Measurements from ENCODE around the gene MISP3.
"Not testable (repeated sequence)": the region's sequence is repeated elsewhere in the genome, so short reads cannot be mapped to it uniquely, and the experiment has no call there.

Gene MISP3

DNA sequence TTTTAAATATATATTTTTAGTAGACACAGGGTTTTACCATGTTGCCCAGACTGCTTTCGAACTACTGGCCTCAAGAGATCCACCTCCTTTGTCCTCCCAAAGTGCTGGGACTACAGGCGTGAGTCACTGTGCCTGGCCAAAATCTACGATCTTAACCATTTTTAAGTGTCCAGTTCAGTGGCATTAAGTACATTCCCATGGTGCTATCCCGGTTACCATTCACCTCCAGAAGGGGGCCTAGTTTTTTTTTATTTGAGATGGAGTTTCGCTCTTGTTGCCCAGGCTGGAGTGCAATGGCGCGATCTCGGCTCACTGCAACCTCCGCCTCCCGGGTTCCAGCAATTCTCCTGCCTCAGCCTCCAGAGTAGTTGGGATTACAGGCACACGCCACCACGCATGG, 37.4 kb upstream of the MISP3 start:
- H3K27me3 ChIP-seq (ENCODE audit: control insufficient read depth in 5 of 5, insufficient read depth in 4 of 5, low read length in 5 of 5); H3K27ac ChIP-seq (ENCODE audit: low read depth, low read length); H3K9me3 ChIP-seq (ENCODE audit: control insufficient read depth in 5 of 5, low read length in 5 of 5); H3K4me3 ChIP-seq (ENCODE audit: low read depth in 1 of 5, low read length in 5 of 5); H3K9ac ChIP-seq (ENCODE audit: low read length in 5 of 5); H3K36me3 ChIP-seq (ENCODE audit: control insufficient read depth in 5 of 5, insufficient read depth in 5 of 5, low read length in 5 of 5): not testable (repeated sequence)
- peaks cover 0 to 18% (median 14%) of the 10 kb centered on the region in 5 donors for H3K4me1 ChIP-seq (ENCODE audit: control insufficient read depth in 5 of 5, insufficient read depth in 5 of 5, low read length in 5 of 5)

DNA sequence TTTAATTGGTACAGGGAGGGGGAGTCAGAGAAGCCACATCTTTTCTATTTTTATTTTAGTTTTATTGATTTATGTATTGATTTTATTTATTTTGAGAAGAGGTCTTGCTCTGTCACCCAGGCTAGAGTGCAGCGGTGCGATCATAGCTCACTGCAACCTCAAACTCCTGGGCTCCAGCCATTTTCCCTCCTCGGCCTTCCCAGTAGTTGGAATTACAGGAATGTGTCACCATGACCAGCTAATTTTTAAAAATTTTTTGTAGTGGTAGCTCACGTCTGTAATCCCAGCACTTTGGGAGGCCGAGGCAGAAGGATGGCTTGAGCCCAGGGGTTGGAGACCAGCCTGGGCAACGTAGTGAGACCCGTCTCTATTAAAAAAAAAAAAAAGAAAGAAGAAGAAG, 36.9 kb upstream of the MISP3 start:
- Histone ChIP-seq H3K9ac (ENCODE audit: low read length in 5 of 5) (no peak overlapping the region), H3K27me3 (ENCODE audit: control insufficient read depth in 5 of 5, insufficient read depth in 4 of 5, low read length in 5 of 5) (peaks cover 0 to 7% (median 2%) of the 10 kb centered on the region in 5 donors), H3K27ac (ENCODE audit: low read depth, low read length) (no peak overlapping the region), H3K9me3 (ENCODE audit: control insufficient read depth in 5 of 5, low read length in 5 of 5) (no peaks in the 10 kb centered on the region), H3K4me1 (ENCODE audit: control insufficient read depth in 5 of 5, insufficient read depth in 5 of 5, low read length in 5 of 5) (peaks cover 0 to 18% (median 14%) of the 10 kb centered on the region in 5 donors), H3K36me3 (ENCODE audit: control insufficient read depth in 5 of 5, insufficient read depth in 5 of 5, low read length in 5 of 5) (peaks cover 0 to 5% (median 0%) of the 10 kb centered on the region in 5 donors), H3K4me3 (ENCODE audit: low read depth in 1 of 5, low read length in 5 of 5) (no peak overlapping the region)

DNA sequence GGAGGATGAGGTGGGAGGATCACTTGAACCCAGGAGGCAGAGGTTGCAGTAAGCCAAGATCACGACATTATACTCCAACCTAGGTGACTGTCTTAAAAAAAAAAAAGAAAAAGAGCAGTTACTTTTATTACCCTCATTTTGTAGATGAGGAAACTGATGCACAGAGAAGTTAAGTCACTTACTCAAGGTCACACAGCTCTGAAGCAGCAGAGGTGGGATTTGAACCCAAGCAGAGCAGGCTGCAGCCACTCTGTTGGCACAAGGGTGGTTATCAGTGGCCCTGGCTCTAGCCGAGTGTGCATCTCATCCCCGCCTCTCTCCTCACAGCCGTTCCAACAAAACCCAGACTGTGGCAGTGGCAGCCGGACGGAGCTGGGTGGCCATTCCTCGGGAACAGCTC, 33.4 kb upstream of the MISP3 start:
- no peaks in the 10 kb centered on the region for H3K9me3 ChIP-seq (ENCODE audit: control insufficient read depth in 5 of 5, low read length in 5 of 5)
- no peak overlapping the region for H3K9ac ChIP-seq (ENCODE audit: low read length in 5 of 5)
- H3K4me3 ChIP-seq (ENCODE audit: low read depth in 1 of 5, low read length in 5 of 5) = no peak overlapping the region
- H3K36me3 ChIP-seq (ENCODE audit: control insufficient read depth in 5 of 5, insufficient read depth in 5 of 5, low read length in 5 of 5) = peaks cover 0 to 5% (median 0%) of the 10 kb centered on the region in 5 donors
- peaks cover 0 to 16% (median 8%) of the 10 kb centered on the region in 5 donors for H3K4me1 ChIP-seq (ENCODE audit: control insufficient read depth in 5 of 5, insufficient read depth in 5 of 5, low read length in 5 of 5)
- H3K27me3 ChIP-seq (ENCODE audit: control insufficient read depth in 5 of 5, insufficient read depth in 4 of 5, low read length in 5 of 5) = no peaks in the 10 kb centered on the region
- H3K27ac ChIP-seq (ENCODE audit: low read depth, low read length) = no peak overlapping the region

DNA sequence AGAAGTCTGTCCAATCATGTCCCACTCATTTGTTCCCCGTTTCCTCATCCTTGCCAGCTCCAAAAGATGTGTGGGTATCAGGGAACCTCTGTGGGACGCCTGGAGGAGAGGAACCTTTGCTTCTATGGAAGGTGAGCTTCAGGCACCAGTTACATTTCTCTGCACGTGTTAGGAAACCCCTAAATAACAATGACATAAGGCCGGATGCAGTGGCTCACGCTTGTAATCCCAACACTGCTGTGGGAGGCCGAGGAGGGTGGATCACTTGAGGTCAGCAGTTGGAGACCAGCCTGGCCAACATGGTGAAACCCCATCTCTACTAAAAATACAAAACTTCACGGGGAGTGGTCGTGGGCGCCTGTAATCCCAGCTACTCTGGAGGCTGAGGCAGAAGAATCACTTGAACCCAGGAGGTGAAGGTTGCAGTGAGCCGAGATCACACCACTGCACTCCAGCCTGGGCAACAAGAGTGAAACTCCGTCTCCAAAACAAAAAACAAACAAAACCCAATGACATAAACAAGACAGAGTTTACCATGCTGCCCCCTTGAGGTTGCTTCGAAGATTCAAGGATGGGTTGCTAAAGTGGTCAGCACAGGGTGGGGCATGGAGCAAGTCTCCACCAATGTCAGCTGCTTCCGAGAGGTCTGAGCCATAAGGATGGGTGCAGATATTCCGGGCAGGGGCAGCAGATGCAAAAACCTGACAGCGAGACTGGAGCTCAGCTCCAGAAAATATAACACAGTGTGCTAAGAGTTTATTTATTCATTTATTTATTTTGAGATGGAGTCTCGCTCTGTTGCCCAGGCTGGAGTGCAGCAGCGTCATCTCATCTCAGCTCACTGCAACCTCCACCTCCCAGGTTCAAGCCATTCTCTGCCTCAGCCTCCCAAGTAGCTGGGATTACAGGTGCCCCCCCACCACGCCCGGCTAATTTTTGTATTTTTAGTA, 29.7 kb upstream of the MISP3 start:
- H3K4me1 ChIP-seq (ENCODE audit: control insufficient read depth in 5 of 5, insufficient read depth in 5 of 5, low read length in 5 of 5) = peaks cover 0 to 11% (median 8%) of the 10 kb centered on the region in 5 donors
- peaks cover 0 to 11% (median 4%) of the 10 kb centered on the region in 5 donors for H3K36me3 ChIP-seq (ENCODE audit: control insufficient read depth in 5 of 5, insufficient read depth in 5 of 5, low read length in 5 of 5)
- not testable (repeated sequence) for H3K9ac ChIP-seq (ENCODE audit: low read length in 5 of 5); H3K4me3 ChIP-seq (ENCODE audit: low read depth in 1 of 5, low read length in 5 of 5); H3K27me3 ChIP-seq (ENCODE audit: control insufficient read depth in 5 of 5, insufficient read depth in 4 of 5, low read length in 5 of 5); H3K27ac ChIP-seq (ENCODE audit: low read depth, low read length); H3K9me3 ChIP-seq (ENCODE audit: control insufficient read depth in 5 of 5, low read length in 5 of 5)

DNA sequence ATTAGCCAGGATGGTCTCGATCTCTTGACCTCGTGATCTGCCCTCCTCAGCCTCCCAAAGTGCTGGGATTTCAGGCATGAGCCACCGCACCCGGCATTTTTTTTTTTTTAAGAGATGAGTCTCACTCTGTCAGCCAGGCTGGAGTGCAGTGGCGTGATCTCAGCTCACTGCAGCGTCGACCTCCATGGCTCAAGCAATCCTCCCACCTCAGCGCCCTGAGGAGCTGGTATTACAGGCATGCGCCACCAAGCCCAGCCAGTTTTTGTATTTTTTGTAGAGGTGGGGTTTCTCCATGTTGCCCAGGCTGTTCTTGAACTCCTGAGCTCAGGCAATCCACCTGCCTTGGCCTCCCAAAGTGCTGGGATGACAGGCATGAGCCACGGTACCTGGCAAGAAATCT, 24.7 kb upstream of the MISP3 start:
- H3K4me3 ChIP-seq (ENCODE audit: low read depth in 1 of 5, low read length in 5 of 5); H3K9me3 ChIP-seq (ENCODE audit: control insufficient read depth in 5 of 5, low read length in 5 of 5); H3K4me1 ChIP-seq (ENCODE audit: control insufficient read depth in 5 of 5, insufficient read depth in 5 of 5, low read length in 5 of 5); H3K27ac ChIP-seq (ENCODE audit: low read depth, low read length); H3K9ac ChIP-seq (ENCODE audit: low read length in 5 of 5); H3K27me3 ChIP-seq (ENCODE audit: control insufficient read depth in 5 of 5, insufficient read depth in 4 of 5, low read length in 5 of 5): not testable (repeated sequence)
- H3K36me3 ChIP-seq (ENCODE audit: control insufficient read depth in 5 of 5, insufficient read depth in 5 of 5, low read length in 5 of 5) = peaks cover 0 to 19% (median 7%) of the 10 kb centered on the region in 5 donors

DNA sequence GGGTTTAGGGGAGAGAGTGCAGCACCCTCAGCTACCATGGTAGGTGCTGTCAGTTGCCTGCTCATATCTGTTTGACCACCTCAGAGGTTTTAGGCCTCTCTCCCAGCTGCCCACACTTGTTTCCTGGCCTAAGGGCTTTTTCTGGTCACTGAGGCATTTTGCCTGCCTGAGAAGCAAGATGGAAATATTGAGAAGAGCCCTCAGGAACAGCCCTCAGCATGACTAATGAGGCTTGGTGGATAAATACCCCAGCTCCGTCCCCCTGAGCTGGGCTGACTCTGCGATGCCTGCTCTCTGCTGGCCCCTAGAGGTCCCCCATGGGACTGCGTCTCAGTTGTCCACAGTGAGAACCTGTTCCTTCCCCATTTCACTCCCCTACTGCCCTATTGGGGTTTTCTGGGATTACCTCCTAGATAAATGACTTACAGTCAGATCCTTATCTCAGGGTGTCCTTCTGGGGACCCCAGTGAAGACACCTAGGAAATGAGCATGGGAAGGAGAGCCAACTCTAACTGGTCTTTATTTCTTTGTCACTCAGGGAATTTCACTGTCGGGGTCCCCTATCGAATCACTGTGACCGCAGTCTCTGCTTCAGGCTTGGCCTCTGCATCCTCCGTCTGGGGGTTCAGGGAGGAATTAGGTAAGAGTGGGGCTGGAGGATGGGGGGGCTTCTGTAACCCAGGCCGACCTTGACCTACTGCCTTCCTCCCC, 24.0 kb upstream of the MISP3 start:
- Histone ChIP-seq H3K9me3 (ENCODE audit: control insufficient read depth in 5 of 5, low read length in 5 of 5) (peaks cover 0 to 8% (median 5%) of the 10 kb centered on the region in 5 donors), H3K4me3 (ENCODE audit: low read depth in 1 of 5, low read length in 5 of 5) (no peak overlapping the region), H3K27me3 (ENCODE audit: control insufficient read depth in 5 of 5, insufficient read depth in 4 of 5, low read length in 5 of 5) (no peaks in the 10 kb centered on the region), H3K9ac (ENCODE audit: low read length in 5 of 5) (no peak overlapping the region), H3K4me1 (ENCODE audit: control insufficient read depth in 5 of 5, insufficient read depth in 5 of 5, low read length in 5 of 5) (no peaks in the 10 kb centered on the region), H3K36me3 (ENCODE audit: control insufficient read depth in 5 of 5, insufficient read depth in 5 of 5, low read length in 5 of 5) (peaks cover 0 to 19% (median 7%) of the 10 kb centered on the region in 5 donors), H3K27ac (ENCODE audit: low read depth, low read length) (no peak overlapping the region)

DNA sequence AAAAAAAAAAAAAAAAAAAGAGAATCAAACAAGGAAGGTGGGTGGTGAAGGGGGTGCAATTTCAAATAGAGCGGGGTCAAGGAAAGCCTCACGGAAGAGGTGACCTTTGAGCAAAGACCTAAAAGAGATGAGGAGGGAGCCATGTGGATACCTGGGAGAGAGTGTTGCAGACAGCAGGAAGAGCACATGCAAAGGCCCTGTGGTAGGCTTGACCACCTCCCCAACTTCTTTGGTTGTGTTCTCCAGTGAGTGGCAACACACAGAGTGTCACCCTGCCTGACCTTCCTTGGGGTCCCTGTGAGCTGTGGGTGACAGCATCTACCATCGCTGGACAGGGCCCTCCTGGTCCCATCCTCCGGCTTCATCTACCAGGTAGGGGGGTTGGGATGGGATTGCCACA, 22.1 kb upstream of the MISP3 start:
- no peaks in the 10 kb centered on the region for H3K4me1 ChIP-seq (ENCODE audit: control insufficient read depth in 5 of 5, insufficient read depth in 5 of 5, low read length in 5 of 5)
- H3K9me3 ChIP-seq (ENCODE audit: control insufficient read depth in 5 of 5, low read length in 5 of 5) = peaks cover 0 to 8% (median 5%) of the 10 kb centered on the region in 5 donors
- H3K27ac ChIP-seq (ENCODE audit: low read depth, low read length) = no peak overlapping the region
- H3K9ac ChIP-seq (ENCODE audit: low read length in 5 of 5) = no peak overlapping the region
- peaks cover 0 to 3% (median 2%) of the 10 kb centered on the region in 5 donors for H3K27me3 ChIP-seq (ENCODE audit: control insufficient read depth in 5 of 5, insufficient read depth in 4 of 5, low read length in 5 of 5)
- no peak overlapping the region for H3K4me3 ChIP-seq (ENCODE audit: low read depth in 1 of 5, low read length in 5 of 5)
- H3K36me3 ChIP-seq (ENCODE audit: control insufficient read depth in 5 of 5, insufficient read depth in 5 of 5, low read length in 5 of 5) = peaks cover 0 to 19% (median 7%) of the 10 kb centered on the region in 5 donors

DNA sequence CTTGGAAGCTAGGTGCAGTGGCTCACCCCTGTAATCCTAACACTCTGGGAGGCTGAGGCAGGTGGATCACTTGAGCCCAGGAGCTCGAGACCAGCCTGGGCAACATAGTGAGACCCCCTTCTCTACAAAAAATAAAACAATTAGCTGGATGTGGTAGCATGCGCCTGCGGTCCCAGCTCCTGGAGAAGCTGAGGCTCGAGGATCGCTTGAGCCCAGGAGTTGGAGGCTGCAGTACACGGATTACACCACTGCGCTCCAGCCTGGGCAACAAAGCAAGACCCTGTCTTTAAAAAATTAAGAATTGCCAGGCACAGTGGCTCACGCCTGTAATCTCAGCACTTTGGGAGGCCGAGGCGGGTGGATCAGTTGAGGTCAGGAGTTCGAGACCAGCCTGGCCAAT, 21.6 kb upstream of the MISP3 start:
- not testable (repeated sequence) for H3K9me3 ChIP-seq (ENCODE audit: control insufficient read depth in 5 of 5, low read length in 5 of 5); H3K9ac ChIP-seq (ENCODE audit: low read length in 5 of 5); H3K27ac ChIP-seq (ENCODE audit: low read depth, low read length); H3K4me3 ChIP-seq (ENCODE audit: low read depth in 1 of 5, low read length in 5 of 5); H3K27me3 ChIP-seq (ENCODE audit: control insufficient read depth in 5 of 5, insufficient read depth in 4 of 5, low read length in 5 of 5); H3K4me1 ChIP-seq (ENCODE audit: control insufficient read depth in 5 of 5, insufficient read depth in 5 of 5, low read length in 5 of 5)
- H3K36me3 ChIP-seq (ENCODE audit: control insufficient read depth in 5 of 5, insufficient read depth in 5 of 5, low read length in 5 of 5) = peaks cover 0 to 18% (median 7%) of the 10 kb centered on the region in 5 donors

DNA sequence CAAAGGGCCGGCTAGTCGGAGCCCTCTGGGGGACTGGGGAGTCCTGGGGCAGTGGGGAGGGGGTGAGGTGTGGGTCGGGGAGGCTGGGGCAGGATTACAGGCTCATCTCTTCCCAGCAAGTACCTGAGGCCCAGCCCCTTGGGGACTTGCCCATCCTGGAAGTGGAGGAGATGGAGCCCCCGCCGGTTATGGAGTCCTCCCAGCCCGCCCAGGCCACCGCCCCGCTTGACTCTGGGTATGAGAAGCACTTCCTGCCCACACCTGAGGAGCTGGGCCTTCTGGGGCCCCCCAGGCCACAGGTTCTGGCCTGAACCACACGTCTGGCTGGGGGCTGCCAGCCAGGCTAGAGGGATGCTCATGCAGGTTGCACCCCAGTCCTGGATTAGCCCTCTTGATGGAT, 20.6 kb upstream of the MISP3 start:
- H3K27me3 ChIP-seq (ENCODE audit: control insufficient read depth in 5 of 5, insufficient read depth in 4 of 5, low read length in 5 of 5) = peaks cover 0 to 8% (median 5%) of the 10 kb centered on the region in 5 donors
- H3K36me3 ChIP-seq (ENCODE audit: control insufficient read depth in 5 of 5, insufficient read depth in 5 of 5, low read length in 5 of 5) = peaks cover 0 to 15% (median 3%) of the 10 kb centered on the region in 5 donors
- no peak overlapping the region for H3K9ac ChIP-seq (ENCODE audit: low read length in 5 of 5)
- H3K4me1 ChIP-seq (ENCODE audit: control insufficient read depth in 5 of 5, insufficient read depth in 5 of 5, low read length in 5 of 5) = no peaks in the 10 kb centered on the region
- no peak overlapping the region for H3K27ac ChIP-seq (ENCODE audit: low read depth, low read length)
- H3K4me3 ChIP-seq (ENCODE audit: low read depth in 1 of 5, low read length in 5 of 5) = no peak overlapping the region
- peaks cover 0 to 8% (median 5%) of the 10 kb centered on the region in 5 donors for H3K9me3 ChIP-seq (ENCODE audit: control insufficient read depth in 5 of 5, low read length in 5 of 5)

DNA sequence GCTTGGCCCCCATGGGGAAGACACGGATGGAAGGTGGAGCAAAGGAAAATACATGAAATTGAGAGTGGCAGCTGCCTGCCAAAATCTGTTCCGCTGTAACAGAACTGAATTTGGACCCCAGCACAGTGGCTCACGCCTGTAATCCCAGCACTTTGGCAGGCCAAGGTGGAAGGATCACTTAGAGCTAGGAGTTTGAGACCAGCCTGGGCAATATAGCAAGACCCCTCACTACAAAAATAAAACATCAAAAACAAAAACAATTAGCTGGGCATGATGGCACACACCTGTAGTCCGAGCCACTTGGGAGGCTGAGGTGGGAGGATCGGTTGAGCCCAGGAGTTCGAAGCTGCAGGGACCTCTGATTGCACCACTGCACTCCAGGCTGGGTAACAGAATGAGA, 20.1 kb upstream of the MISP3 start:
- Histone ChIP-seq H3K27me3 (ENCODE audit: control insufficient read depth in 5 of 5, insufficient read depth in 4 of 5, low read length in 5 of 5) (peaks cover 0 to 9% (median 6%) of the 10 kb centered on the region in 5 donors), H3K9me3 (ENCODE audit: control insufficient read depth in 5 of 5, low read length in 5 of 5) (peaks cover 0 to 8% (median 5%) of the 10 kb centered on the region in 5 donors), H3K36me3 (ENCODE audit: control insufficient read depth in 5 of 5, insufficient read depth in 5 of 5, low read length in 5 of 5) (peaks cover 0 to 15% (median 3%) of the 10 kb centered on the region in 5 donors), H3K9ac (ENCODE audit: low read length in 5 of 5) (no peak overlapping the region), H3K27ac (ENCODE audit: low read depth, low read length) (no peak overlapping the region), H3K4me1 (ENCODE audit: control insufficient read depth in 5 of 5, insufficient read depth in 5 of 5, low read length in 5 of 5) (peaks cover 0 to 3% (median 0%) of the 10 kb centered on the region in 5 donors), H3K4me3 (ENCODE audit: low read depth in 1 of 5, low read length in 5 of 5) (no peak overlapping the region)
